ENCODE measurements around the gene HSPA9.

The HSPA9 gene

GRCh38 chr5:138580001-138580400 is 4.8 kb upstream of the HSPA9 start:
- no peak for TF ChIP-seq CTCF (conservative IDR thresholded peaks at IDR 0.05; ENCODE audit: low read length)
- no peak for DNase-seq (ENCODE audit: low read depth)
- H3K4me3 ChIP-seq (ENCODE audit: low read length), result no peak overlapping the region

- DNase-seq (ENCODE audit: low read depth), result no peak
- TF ChIP-seq CTCF (conservative IDR thresholded peaks at IDR 0.05; ENCODE audit: low read length), result no peak
- H3K4me3 ChIP-seq (ENCODE audit: low read length), result no peak overlapping the region
Observed at GRCh38 chr5:138579517-138579863, 4.3 kb upstream of the HSPA9 start.

GRCh38 chr5:138577452-138577851 is 2.3 kb upstream of the HSPA9 start:
- DNase-seq (ENCODE audit: low read depth), result no peak
- TF ChIP-seq CTCF (conservative IDR thresholded peaks at IDR 0.05; ENCODE audit: low read length), result no peak

GRCh38 chr5:138574744-138575193 is 432 bp downstream of the HSPA9 start:
- DNase-seq (ENCODE audit: low read depth), result no peak
- peak overlapping the region; percentile 80 for H3K4me3 ChIP-seq (ENCODE audit: low read length)
- TF ChIP-seq CTCF (conservative IDR thresholded peaks at IDR 0.05; ENCODE audit: low read length), result no peak

More at GRCh38 chr5:138577452-138577851, 2.3 kb upstream of the HSPA9 start:
- no peak overlapping the region for H3K4me3 ChIP-seq (ENCODE audit: low read length)

GRCh38 chr5:138573949-138574670 is 1.1 kb downstream of the HSPA9 start:
- H3K4me3 ChIP-seq (ENCODE audit: low read length), result peak overlapping the region; percentile 80
- no peak for TF ChIP-seq CTCF (conservative IDR thresholded peaks at IDR 0.05; ENCODE audit: low read length)
- peak; percentile 27 for DNase-seq (ENCODE audit: low read depth)

- H3K4me3 ChIP-seq (ENCODE audit: low read length), result no peak overlapping the region
- DNase-seq (ENCODE audit: low read depth), result no peak
- TF ChIP-seq CTCF (conservative IDR thresholded peaks at IDR 0.05; ENCODE audit: low read length), result no peak
Observed at GRCh38 chr5:138573223-138573622, 2.0 kb downstream of the HSPA9 start.

GRCh38 chr5:138570871-138571270 is 4.3 kb downstream of the HSPA9 start:
- no peak for TF ChIP-seq CTCF (conservative IDR thresholded peaks at IDR 0.05; ENCODE audit: low read length)
- DNase-seq (ENCODE audit: low read depth), result no peak
- no peak overlapping the region for H3K4me3 ChIP-seq (ENCODE audit: low read length)
